ENCODE results near the gene SLC12A8. TPM values are rescaled to one million over a fixed set of nuclear protein-coding genes. Genes with fewer than 3 reads are reported as not detected.

SLC12A8 gene
- total RNA-seq, 2 donors from 2014 or later, result 20.7 to 33.7 TPM

- Histone ChIP-seq H3K4me1 (peaks cover 4% of the 10 kb centered on the region), H3K36me3 (no peaks in the 10 kb centered on the region), H3K4me3 (peak within 1 kb of the TSS; percentile 53), H3K27ac (peak within 1 kb of the TSS; percentile 68), H3K9ac (ENCODE audit: low read depth in 2 of 2, low read length in 2 of 2) (peak within 1 kb of the TSS; percentile 70 to 76), H3K27me3 (no peaks in the 10 kb centered on the region), H3K9me3 (no peaks in the 10 kb centered on the region)
- TF ChIP-seq, protein P1, sequence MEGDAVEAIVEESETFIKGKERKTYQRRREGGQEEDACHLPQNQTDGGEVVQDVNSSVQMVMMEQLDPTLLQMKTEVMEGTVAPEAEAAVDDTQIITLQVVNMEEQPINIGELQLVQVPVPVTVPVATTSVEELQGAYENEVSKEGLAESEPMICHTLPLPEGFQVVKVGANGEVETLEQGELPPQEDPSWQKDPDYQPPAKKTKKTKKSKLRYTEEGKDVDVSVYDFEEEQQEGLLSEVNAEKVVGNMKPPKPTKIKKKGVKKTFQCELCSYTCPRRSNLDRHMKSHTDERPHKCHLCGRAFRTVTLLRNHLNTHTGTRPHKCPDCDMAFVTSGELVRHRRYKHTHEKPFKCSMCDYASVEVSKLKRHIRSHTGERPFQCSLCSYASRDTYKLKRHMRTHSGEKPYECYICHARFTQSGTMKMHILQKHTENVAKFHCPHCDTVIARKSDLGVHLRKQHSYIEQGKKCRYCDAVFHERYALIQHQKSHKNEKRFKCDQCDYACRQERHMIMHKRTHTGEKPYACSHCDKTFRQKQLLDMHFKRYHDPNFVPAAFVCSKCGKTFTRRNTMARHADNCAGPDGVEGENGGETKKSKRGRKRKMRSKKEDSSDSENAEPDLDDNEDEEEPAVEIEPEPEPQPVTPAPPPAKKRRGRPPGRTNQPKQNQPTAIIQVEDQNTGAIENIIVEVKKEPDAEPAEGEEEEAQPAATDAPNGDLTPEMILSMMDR (IDR thresholded peaks at IDR 0.05), result no peak
- intact Hi-C loops (cut with DNase I), result no loop called here
- peak; percentile 85 for DNase-seq
Observed at GRCh38 chr3:125055913-125056745, 156.4 kb downstream of the SLC12A8 start, which contains the start of gene HEG1. HEG1 (minus strand) TSS chr3:125055997; CDS start chr3:125055890, 107 bp downstream.

GRCh38 chr3:125055331-125055912 lies 157.1 kb downstream of the SLC12A8 start:
- intact Hi-C loops (cut with DNase I), result no loop called here
- H3K4me1 ChIP-seq, result peaks cover 4% of the 10 kb centered on the region
- peak overlapping the region; percentile 70 to 76 for H3K9ac ChIP-seq (ENCODE audit: low read depth in 2 of 2, low read length in 2 of 2)
- H3K9me3 ChIP-seq, result no peaks in the 10 kb centered on the region
- DNase-seq, result no peak
- H3K27ac ChIP-seq, result peak overlapping the region; percentile 68
- peak overlapping the region; percentile 53 for H3K4me3 ChIP-seq
- TF ChIP-seq, protein P1 (IDR thresholded peaks at IDR 0.05), result no peak
- no peaks in the 10 kb centered on the region for H3K36me3 ChIP-seq
- no peaks in the 10 kb centered on the region for H3K27me3 ChIP-seq

DNA sequence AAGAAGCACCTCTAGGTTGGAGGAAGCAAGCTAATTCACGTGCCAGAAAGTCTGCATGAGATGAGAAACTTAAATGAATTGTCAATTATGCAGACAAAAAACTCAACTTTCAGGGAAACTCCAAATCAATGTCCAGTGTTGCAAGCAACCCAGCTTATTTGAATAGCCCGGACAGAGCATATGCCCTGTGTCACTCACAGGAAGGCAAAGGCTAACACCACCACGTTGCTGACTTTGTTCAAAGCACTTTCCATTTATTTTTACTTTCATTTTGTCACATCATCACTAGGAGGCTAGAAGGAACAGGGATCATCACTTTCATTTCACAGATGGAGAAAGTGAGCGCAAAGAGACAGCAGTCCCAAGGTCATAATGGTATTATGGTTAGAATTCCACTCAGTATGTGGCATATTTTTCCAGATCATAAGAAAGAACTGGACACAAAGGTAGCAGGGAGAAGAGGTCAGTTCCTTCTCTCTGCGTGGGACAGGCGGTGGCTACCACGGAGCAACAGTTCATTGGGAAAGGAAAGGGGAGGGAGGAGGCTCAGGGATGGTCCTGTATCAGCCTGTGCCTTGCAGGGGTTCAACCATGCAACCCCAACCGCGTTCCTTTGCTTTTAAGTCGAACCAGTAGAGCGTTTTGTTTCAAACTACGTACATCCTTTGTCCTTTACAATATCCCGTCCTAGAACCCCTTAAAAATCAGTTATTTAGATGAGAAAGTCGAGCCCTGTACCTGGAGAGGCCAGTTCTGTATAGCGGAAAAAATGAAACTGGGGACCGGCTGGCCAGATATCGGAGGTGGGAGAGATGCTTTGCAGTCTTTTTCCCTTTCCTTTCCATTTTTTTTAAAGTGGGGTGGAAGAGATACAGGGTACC lies 157.9 kb downstream of the SLC12A8 start:
- TF ChIP-seq, protein P1 (IDR thresholded peaks at IDR 0.05), result no peak

DNA sequence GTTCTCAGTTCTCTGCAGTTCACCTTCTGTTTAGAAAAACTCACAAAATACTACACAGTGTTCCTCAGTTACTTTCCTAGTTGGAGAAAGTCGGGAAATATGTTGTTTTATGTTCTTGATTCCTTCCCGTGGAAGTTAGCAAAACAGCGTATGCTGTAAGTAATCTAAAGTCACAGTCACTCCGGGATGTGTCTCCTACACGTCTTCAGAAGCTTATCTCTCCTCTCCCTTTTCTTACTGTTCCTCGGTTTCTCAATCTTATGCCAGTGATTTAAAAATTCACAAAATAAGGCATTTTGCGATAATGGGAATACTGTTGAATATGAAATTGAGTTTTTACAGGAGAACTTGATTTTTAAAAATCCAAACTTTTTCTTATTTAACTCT lies 158.5 kb downstream of the SLC12A8 start:
- peak overlapping the region; percentile 53 for H3K4me3 ChIP-seq
- H3K9me3 ChIP-seq, result no peaks in the 10 kb centered on the region
- intact Hi-C loops (cut with DNase I), result no loop called here
- H3K36me3 ChIP-seq, result no peaks in the 10 kb centered on the region
- peaks cover 4% of the 10 kb centered on the region for H3K4me1 ChIP-seq
- no peak for DNase-seq
- TF ChIP-seq, protein P1 (IDR thresholded peaks at IDR 0.05), result no peak
- H3K27me3 ChIP-seq, result no peaks in the 10 kb centered on the region
- peak overlapping the region; percentile 68 for H3K27ac ChIP-seq
- H3K9ac ChIP-seq (ENCODE audit: low read depth in 2 of 2, low read length in 2 of 2), result peak overlapping the region in 1 of 2 donors; percentile 13

More for the DNA sequence above, 157.9 kb downstream of the SLC12A8 start:
- Histone ChIP-seq H3K9me3 (no peaks in the 10 kb centered on the region), H3K4me1 (peaks cover 4% of the 10 kb centered on the region), H3K36me3 (no peaks in the 10 kb centered on the region), H3K27ac (peak overlapping the region; percentile 68), H3K4me3 (peak overlapping the region; percentile 53), H3K9ac (ENCODE audit: low read depth in 2 of 2, low read length in 2 of 2) (peak overlapping the region; percentile 70 to 76), H3K27me3 (no peaks in the 10 kb centered on the region)
- DNase-seq, result peak; percentile 30
- intact Hi-C loops (cut with DNase I), result no loop called here

- intact Hi-C loops (cut with DNase I), result no loop called here
- Histone ChIP-seq H3K4me3 (no peak overlapping the region), H3K9ac (ENCODE audit: low read depth in 2 of 2, low read length in 2 of 2) (peak overlapping the region in 1 of 2 donors; percentile 13), H3K27me3 (no peaks in the 10 kb centered on the region), H3K27ac (peak overlapping the region; percentile 68), H3K9me3 (no peaks in the 10 kb centered on the region), H3K36me3 (no peaks in the 10 kb centered on the region), H3K4me1 (peaks cover 4% of the 10 kb centered on the region)
- TF ChIP-seq, protein P1 (IDR thresholded peaks at IDR 0.05), result no peak
- no peak for DNase-seq
Observed at GRCh38 chr3:125053304-125053699, 159.2 kb downstream of the SLC12A8 start.

Measured in colonic mucosa (tissue), 4 donors.